Panc1 (cell line): ENCODE results near the gene SPRYD4.

Experiments
- CTCF ChIP-seq: fragments of 450-650 bp; IDR thresholded peaks from 2 replicates; pipeline ENCODE4 v1.5.1; 2017; ENCODE audit warnings: mild to moderate bottlenecking
- SIN3A ChIP-seq: IDR thresholded peaks from 2 replicates; pipeline ENCODE4 v1.6.1; 2012; ENCODE audit warnings: low read depth, mild to moderate bottlenecking, low read length, moderate library complexity, borderline replicate concordance; ENCODE audit not compliant: insufficient read depth

- TF ChIP-seq CTCF: no peak
- TF ChIP-seq SIN3A: no peak
Observed at GRCh38 chr12:56479625-56480024, 11.2 kb downstream of the SPRYD4 start.
